SH-SY5Y (cell line): ENCODE results near the gene MAP3K4.

Experiments
- GATA2 ChIP-seq: IDR thresholded peaks from 2 replicates; pipeline ENCODE4 v1.6.1; 2011; ENCODE audit warnings: mild to moderate bottlenecking, low read depth, low read length
- GATA3 ChIP-seq: IDR thresholded peaks from 2 replicates; pipeline ENCODE4 v1.6.1; 2011; ENCODE audit warnings: low read depth, mild to moderate bottlenecking, low read length, moderate library complexity

DNA sequence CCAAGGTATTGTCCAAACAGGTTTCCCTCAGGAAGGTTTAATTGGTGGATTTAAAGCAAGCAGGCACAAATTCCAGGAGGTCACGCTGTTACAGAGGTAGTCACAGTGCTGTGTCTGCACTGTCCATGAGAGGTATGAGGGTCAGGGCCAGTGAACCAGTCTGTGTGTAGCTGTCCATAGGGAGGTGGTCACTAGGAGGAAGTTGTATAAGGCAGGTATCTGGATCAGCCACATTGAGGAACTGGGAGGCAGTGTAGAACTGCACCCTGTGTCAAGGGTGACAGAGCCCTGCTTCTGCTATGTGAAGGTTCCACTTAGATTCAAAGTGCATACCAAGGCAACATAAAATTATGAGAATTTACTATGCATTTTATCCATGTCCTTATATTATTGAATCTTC is 73.3 kb downstream of the MAP3K4 start:
- TF ChIP-seq GATA3 (no peak), GATA2 (no peak)
